HG02970 (cell line): ENCODE data around the gene SZT2.

Source experiments
- ATAC-seq: cut with Tn5 transposase; IDR thresholded peaks from one replicate; pipeline ENCODE4 v1.9.1; 2021; ENCODE audit warnings: mild to moderate bottlenecking, moderate library complexity, moderate number of reproducible peaks; ENCODE audit not compliant: unreplicated experiment, low FRiP score

The SZT2 gene

GRCh38 chr1:43439781-43440180 is 50.1 kb downstream of the SZT2 start:
- no peak for ATAC-seq

DNA sequence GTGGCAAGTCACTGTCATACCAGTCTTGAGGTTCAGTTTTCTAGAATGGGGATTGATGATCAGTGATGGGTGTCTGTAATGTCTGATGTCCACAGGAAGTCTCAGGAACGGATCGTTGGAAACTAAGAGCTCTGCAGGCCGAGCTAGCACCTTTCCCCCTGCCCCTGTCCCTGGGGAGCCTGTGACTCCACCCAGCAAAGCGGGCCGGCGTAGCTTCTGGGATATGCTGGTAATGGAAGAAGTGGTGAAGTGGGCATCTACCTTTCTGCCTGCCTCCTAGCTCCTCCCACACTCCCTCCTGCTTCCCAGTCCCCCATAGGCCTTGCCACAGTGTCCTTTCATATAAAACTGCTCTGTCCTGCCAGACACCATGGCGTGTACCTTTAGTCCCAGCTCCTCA is 50.7 kb downstream of the SZT2 start:
- ATAC-seq: no peak

- ATAC-seq: no peak
Observed at GRCh38 chr1:43441166-43441893, 51.6 kb downstream of the SZT2 start.

GRCh38 chr1:43441894-43442637 is 52.4 kb downstream of the SZT2 start:
- no peak for ATAC-seq

GRCh38 chr1:43442756-43443155 is 53.1 kb downstream of the SZT2 start:
- no peak for ATAC-seq

GRCh38 chr1:43443197-43443946 is 53.7 kb downstream of the SZT2 start:
- no peak for ATAC-seq

- no peak for ATAC-seq
Observed at GRCh38 chr1:43444151-43444828, 54.6 kb downstream of the SZT2 start.

DNA sequence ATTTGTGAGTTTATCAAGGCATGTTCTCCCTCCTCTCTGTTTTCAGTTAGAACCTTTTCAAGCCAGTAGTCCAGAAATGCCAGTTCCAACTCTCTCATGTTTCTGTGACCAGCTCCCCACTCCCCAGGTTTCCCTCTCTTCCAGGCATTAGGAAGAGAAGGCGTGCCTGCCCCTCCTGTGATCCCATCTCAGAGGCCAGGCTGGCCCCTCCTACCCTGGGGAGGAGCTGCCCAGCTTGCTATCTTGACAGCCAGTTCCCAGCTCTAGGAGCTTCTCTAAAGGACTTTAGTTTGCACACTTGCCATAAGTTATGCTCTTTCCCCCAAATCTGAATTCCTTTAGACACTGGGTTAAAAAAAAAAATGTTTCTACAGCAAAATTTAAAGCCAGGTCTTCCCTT is 55.1 kb downstream of the SZT2 start:
- ATAC-seq: no peak

GRCh38 chr1:43445606-43446387 is 56.1 kb downstream of the SZT2 start:
- no peak for ATAC-seq

DNA sequence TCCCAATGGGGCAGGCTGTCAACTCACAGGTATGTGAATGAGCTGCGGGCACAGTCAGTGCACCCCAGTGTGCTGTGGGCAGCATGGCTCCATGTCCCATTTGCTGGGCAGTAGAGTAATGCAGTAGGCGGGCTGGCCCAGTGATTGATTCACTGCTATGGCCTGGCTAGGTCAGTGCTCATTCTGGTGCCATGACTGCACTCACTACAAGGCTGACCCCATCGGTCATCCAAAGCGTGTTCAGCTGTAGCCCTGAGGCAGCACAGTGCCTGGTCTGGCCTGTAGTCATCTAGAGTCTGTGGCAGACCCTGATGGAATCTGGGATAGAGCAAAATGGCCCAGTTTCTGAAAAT is 56.7 kb downstream of the SZT2 start:
- ATAC-seq: no peak

GRCh38 chr1:43446881-43447835 is 57.5 kb downstream of the SZT2 start:
- ATAC-seq: no peak

GRCh38 chr1:43447891-43448708 is 58.4 kb downstream of the SZT2 start:
- no peak for ATAC-seq

DNA sequence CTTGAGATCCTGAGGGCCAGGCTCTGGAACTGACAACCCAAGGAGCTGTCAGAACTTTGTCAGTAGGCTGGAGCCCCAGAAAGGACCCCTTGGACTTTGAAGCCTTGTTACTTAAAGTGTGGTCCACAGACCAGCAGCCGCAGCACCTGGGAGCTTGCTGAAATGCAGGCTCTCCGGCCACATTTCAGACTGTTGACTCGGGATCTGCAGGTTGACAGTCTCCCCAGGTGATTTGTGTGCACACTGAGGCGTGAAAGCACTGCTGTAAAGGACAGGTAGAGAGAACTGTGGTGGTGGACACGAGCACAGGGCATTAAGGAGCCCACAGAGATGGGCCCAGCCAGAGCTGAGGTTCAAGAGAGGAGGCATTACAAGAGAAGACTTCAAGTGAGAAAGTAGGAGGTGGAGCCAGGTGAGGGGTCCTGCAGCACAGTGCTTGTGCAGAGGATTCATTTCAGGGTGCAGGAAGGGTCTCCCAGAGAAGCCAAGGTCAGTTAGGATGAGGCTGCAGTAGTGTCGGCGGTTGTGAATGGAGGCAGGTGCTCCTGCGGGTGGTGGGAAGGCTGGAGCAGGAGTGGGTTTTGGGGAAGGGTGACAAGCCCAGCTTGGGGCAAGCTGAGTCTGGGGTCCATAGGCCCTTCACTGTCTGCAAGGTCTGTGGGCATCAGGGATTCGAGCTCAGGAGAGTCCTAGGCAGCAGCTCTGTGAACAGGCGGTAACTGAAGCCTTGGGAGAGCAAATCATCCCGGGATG is 59.4 kb downstream of the SZT2 start:
- no peak for ATAC-seq

DNA sequence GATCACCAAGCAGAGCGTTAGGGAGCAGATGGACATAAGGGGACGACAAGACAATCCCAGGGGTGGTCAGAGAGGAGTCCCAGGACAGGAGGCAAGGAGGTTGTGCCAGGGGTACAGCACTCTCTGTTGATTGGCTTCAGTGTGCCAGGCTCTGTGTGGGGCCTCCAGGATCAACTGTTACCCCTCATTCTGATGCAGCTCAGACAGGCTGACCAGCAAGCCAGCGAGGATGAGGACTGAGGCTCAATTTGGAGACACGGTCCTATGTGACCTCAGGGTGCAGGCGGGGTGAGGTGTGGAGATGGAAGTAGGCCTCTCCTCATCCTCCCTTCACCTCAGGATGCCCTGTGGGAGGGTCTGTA is 60.0 kb downstream of the SZT2 start:
- ATAC-seq: no peak

- no peak for ATAC-seq
Observed at GRCh38 chr1:43450251-43450941, 60.7 kb downstream of the SZT2 start.

GRCh38 chr1:43451157-43451591 is 61.5 kb downstream of the SZT2 start:
- ATAC-seq: no peak
